ENCODE measurements around the gene PTPN1.

The PTPN1 gene

DNA sequence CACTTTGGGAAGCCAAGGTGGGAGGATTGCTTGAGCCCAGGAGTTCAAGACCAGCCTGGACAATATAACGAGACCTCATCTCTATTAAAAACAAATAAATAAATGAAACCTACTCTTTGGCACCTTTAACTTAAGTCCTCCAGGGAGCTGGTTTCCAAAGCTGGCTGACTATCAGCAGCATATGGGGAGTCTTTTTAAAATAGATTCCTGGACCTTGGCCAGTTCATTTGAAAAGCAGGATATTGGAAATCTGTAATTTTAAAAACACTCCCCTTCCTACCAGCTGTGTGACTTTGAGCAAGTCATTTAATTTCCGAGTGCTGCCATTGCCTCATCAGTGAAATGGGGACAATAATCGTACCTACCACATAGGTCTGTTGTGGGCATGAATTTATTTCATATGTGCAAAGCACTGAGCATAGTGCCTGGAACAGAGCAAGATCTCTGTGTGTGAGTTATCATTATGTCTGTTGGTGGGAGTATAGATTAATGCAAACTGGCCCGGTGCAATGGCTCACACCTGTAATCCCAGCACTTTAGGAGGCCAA is 40.9 kb upstream of the PTPN1 start (continued):
- TF ChIP-seq, protein P1, sequence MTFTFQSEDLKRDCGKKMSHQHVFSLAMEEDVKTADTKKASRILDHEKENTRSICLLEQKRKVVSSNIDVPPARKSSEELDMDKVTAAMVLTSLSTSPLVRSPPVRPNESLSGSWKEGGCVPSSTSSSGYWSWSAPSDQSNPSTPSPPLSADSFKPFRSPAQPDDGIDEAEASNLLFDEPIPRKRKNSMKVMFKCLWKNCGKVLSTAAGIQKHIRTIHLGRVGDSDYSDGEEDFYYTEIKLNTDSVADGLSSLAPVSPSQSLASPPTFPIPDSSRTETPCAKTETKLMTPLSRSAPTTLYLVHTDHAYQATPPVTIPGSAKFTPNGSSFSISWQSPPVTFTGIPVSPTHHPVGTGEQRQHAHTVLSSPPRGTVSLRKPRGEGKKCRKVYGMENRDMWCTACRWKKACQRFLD (tag by site-specific recombination; IDR thresholded peaks at IDR 0.05): no peak
- TF ChIP-seq GLIS2 (tag by site-specific recombination; IDR thresholded peaks at IDR 0.05): no peak
- TF ChIP-seq, protein P2, sequence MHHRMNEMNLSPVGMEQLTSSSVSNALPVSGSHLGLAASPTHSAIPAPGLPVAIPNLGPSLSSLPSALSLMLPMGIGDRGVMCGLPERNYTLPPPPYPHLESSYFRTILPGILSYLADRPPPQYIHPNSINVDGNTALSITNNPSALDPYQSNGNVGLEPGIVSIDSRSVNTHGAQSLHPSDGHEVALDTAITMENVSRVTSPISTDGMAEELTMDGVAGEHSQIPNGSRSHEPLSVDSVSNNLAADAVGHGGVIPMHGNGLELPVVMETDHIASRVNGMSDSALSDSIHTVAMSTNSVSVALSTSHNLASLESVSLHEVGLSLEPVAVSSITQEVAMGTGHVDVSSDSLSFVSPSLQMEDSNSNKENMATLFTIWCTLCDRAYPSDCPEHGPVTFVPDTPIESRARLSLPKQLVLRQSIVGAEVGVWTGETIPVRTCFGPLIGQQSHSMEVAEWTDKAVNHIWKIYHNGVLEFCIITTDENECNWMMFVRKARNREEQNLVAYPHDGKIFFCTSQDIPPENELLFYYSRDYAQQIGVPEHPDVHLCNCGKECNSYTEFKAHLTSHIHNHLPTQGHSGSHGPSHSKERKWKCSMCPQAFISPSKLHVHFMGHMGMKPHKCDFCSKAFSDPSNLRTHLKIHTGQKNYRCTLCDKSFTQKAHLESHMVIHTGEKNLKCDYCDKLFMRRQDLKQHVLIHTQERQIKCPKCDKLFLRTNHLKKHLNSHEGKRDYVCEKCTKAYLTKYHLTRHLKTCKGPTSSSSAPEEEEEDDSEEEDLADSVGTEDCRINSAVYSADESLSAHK (tag by site-specific recombination; IDR thresholded peaks at IDR 0.05): no peak
- no peak for TF ChIP-seq ZFP69B (tag by site-specific recombination; IDR thresholded peaks at IDR 0.05)
- TF ChIP-seq ZNF174 (tag by site-specific recombination; IDR thresholded peaks at IDR 0.05): no peak
- no peak for TF ChIP-seq ZNF248 (tag by site-specific recombination; IDR thresholded peaks at IDR 0.05)
- no peak for TF ChIP-seq ZNF239 (tag by site-specific recombination; IDR thresholded peaks at IDR 0.05)
- no peak for TF ChIP-seq ZNF292 (tag by site-specific recombination; IDR thresholded peaks at IDR 0.05; ENCODE audit: borderline replicate concordance, low read depth)
- no peak for TF ChIP-seq ZNF561 (tag by site-specific recombination; IDR thresholded peaks at IDR 0.05; ENCODE audit: borderline replicate concordance)

DNA sequence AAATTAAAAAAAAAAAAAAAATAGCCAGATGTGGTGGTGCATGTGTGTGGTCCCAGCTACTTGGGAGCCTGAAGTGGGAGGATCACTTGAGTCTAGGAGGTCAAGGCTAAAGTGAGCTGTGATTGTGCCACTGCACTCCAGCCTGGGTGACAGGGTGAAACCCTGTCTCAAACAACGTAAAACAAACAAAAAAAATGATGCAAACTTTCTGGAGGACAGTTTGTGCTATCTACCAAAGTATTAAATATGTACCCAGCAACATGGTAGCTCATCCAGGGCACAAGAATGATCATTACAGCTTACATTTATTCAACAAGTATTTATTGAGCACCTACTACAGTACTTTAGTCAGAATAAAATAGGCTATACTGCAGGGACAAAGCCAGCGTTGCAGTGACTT is 40.4 kb upstream of the PTPN1 start:
- Histone ChIP-seq H3K4me1 (ENCODE audit: control insufficient read depth, insufficient read depth, low read length) (no peaks in the 10 kb centered on the region), H3K27ac (ENCODE audit: extremely low read depth, low read depth, low read length) (no peak overlapping the region), H3K36me3 (ENCODE audit: control insufficient read depth in 2 of 2, insufficient read depth in 1 of 2, low read length in 2 of 2) (no peaks in the 10 kb centered on the region), H3K9me3 (ENCODE audit: control insufficient read depth, insufficient read depth, low read depth, low read length) (no peaks in the 10 kb centered on the region), H3K4me3 (ENCODE audit: low read depth, low read length) (no peak overlapping the region)
- TF ChIP-seq, protein P3, sequence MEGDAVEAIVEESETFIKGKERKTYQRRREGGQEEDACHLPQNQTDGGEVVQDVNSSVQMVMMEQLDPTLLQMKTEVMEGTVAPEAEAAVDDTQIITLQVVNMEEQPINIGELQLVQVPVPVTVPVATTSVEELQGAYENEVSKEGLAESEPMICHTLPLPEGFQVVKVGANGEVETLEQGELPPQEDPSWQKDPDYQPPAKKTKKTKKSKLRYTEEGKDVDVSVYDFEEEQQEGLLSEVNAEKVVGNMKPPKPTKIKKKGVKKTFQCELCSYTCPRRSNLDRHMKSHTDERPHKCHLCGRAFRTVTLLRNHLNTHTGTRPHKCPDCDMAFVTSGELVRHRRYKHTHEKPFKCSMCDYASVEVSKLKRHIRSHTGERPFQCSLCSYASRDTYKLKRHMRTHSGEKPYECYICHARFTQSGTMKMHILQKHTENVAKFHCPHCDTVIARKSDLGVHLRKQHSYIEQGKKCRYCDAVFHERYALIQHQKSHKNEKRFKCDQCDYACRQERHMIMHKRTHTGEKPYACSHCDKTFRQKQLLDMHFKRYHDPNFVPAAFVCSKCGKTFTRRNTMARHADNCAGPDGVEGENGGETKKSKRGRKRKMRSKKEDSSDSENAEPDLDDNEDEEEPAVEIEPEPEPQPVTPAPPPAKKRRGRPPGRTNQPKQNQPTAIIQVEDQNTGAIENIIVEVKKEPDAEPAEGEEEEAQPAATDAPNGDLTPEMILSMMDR (tag by site-specific recombination; IDR thresholded peaks at IDR 0.05): no peak
- TF ChIP-seq ZNF664 (tag by site-specific recombination; IDR thresholded peaks at IDR 0.05): peak; percentile 57
- POLR2A ChIA-PET: interaction anchor here (0.7 kb wide), 1 partner anchor 107 kb away, joined by 5 read pairs; no protein-coding TSS in a partner anchor
- CTCF ChIA-PET: interaction anchor here (0.6 to 1.7 kb wide), 5 partner anchors 106 to 349 kb away, joined by 3 to 4 read pairs (median 3); no protein-coding TSS in a partner anchor

DNA sequence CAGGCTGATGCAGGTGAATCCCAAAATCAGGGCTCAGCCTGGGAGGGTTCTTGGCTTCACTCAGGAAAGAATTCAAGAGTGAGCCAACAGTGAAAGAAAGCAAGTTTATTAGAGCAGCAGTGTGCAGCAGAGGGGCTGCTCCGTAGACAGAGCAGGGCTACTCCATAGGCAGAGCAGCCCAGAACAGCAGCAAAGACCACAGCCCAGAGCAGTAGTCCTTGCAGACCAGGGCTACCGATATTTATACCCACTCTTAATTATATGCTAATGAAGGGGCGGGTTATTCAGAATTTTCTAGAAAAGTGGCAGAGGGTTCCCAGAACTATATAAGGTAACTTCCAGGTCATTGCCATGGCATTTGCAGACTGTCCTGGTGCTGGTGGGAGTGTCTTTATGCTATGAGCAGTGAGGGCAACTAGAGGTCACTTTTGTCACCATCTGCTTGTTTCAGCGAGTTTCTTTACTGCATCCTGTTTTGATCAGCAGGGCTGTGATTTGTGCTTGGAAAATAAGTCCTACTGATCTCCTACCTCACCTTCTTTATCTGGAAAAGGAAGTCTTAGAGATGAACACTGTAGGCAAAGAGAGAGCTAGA is 39.8 kb upstream of the PTPN1 start:
- Histone ChIP-seq H3K27ac (ENCODE audit: extremely low read depth, low read depth, low read length) (no peak overlapping the region), H3K36me3 (ENCODE audit: control insufficient read depth in 2 of 2, insufficient read depth in 1 of 2, low read length in 2 of 2) (no peaks in the 10 kb centered on the region), H3K9me3 (ENCODE audit: control insufficient read depth, insufficient read depth, low read depth, low read length) (no peaks in the 10 kb centered on the region), H3K4me3 (ENCODE audit: low read depth, low read length) (no peak overlapping the region), H3K4me1 (ENCODE audit: control insufficient read depth, insufficient read depth, low read length) (no peaks in the 10 kb centered on the region)
- ChIA-PET POLR2A (no interaction called here), CTCF (interaction anchor here (1.0 to 1.7 kb wide), 2 partner anchors 118 to 292 kb away, joined by 3 to 4 read pairs; no protein-coding TSS in a partner anchor)
- no peak for TF ChIP-seq ZBTB1 (tag by site-specific recombination; IDR thresholded peaks at IDR 0.05)
- TF ChIP-seq ZNF701 (tag by site-specific recombination; IDR thresholded peaks at IDR 0.05): no peak
- TF ChIP-seq ZNF837 (tag by site-specific recombination; IDR thresholded peaks at IDR 0.05): no peak
- no peak for TF ChIP-seq ZNF174 (tag by site-specific recombination; IDR thresholded peaks at IDR 0.05)
- TF ChIP-seq, protein P4, sequence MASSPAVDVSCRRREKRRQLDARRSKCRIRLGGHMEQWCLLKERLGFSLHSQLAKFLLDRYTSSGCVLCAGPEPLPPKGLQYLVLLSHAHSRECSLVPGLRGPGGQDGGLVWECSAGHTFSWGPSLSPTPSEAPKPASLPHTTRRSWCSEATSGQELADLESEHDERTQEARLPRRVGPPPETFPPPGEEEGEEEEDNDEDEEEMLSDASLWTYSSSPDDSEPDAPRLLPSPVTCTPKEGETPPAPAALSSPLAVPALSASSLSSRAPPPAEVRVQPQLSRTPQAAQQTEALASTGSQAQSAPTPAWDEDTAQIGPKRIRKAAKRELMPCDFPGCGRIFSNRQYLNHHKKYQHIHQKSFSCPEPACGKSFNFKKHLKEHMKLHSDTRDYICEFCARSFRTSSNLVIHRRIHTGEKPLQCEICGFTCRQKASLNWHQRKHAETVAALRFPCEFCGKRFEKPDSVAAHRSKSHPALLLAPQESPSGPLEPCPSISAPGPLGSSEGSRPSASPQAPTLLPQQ (tag by site-specific recombination; IDR thresholded peaks at IDR 0.05): no peak
